ENCODE results near the gene SLC15A3. TPM values are rescaled to one million over a fixed set of nuclear protein-coding genes. Genes with fewer than 3 reads are reported as not detected.

SLC15A3 gene
- total RNA-seq, 1 donor from 2014 or later, result 1.3 TPM

DNA sequence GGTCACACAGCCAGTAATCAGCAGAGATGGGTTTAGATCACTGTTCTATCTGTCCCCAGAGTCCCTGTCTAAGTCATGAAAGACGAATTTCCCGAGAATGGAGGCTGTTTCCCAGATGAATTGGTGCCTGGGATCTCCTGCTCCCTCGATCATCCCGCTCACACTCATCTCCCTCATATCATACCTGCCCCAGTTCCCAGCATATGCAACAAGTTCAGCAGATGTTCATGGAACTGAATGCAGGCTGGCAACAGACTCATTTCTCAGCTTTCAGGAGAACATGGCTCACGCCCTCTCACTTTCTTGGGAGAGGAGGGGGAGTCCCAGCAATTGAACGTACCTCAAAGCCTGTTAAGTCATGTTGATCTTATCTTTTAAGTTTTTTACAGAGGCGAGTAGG is 41.6 kb upstream of the SLC15A3 start:
- DNase-seq (ENCODE audit: low read depth) (no peak), FAIRE-seq (no peak)
- TF ChIP-seq, protein P1, sequence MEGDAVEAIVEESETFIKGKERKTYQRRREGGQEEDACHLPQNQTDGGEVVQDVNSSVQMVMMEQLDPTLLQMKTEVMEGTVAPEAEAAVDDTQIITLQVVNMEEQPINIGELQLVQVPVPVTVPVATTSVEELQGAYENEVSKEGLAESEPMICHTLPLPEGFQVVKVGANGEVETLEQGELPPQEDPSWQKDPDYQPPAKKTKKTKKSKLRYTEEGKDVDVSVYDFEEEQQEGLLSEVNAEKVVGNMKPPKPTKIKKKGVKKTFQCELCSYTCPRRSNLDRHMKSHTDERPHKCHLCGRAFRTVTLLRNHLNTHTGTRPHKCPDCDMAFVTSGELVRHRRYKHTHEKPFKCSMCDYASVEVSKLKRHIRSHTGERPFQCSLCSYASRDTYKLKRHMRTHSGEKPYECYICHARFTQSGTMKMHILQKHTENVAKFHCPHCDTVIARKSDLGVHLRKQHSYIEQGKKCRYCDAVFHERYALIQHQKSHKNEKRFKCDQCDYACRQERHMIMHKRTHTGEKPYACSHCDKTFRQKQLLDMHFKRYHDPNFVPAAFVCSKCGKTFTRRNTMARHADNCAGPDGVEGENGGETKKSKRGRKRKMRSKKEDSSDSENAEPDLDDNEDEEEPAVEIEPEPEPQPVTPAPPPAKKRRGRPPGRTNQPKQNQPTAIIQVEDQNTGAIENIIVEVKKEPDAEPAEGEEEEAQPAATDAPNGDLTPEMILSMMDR (IDR thresholded peaks at IDR 0.05; ENCODE audit: insufficient read depth, low read length, severe bottlenecking), result no peak

DNA sequence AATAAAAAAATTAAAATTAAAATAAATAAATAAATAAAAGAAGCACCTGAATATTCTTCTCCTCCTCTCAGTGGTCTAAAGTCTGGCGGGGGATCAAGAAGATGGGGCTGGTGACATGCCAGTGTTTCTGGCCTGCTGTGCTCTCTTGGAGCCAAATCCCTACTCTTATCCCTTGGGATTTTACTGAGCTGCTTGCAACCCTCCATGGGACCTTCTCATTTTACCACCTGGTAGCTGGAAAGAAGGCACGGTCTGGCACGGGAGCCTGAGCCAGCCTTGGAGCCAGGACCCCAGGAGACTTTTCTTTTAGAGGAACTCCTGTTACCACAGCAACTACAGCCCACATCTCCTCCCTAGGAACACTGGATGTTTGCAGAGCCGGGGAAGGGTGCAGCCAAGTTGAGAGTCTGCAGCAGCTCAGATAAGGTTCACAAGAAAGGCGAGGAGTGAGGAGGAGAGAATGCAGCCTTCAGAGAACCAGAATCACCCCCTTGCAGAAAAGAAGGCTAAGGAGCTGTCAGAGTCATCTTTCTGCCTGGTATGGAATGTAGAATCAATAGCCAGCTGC is 41.0 kb upstream of the SLC15A3 start:
- Histone ChIP-seq H3K27me3 (ENCODE audit: control insufficient read depth, insufficient read depth, low read length) (peaks cover 3% of the 10 kb centered on the region), H3K4me3 (ENCODE audit: low read depth, low read length) (no peak overlapping the region), H3K36me3 (ENCODE audit: control insufficient read depth, insufficient read depth, low read length) (no peaks in the 10 kb centered on the region)
- TF ChIP-seq, protein P1 (IDR thresholded peaks at IDR 0.05; ENCODE audit: insufficient read depth, low read length, severe bottlenecking), result no peak
- FAIRE-seq (no peak), DNase-seq (ENCODE audit: low read depth) (no peak)

More for the DNA sequence above, 41.6 kb upstream of the SLC15A3 start:
- peaks cover 3% of the 10 kb centered on the region for H3K27me3 ChIP-seq (ENCODE audit: control insufficient read depth, insufficient read depth, low read length)
- H3K36me3 ChIP-seq (ENCODE audit: control insufficient read depth, insufficient read depth, low read length), result no peaks in the 10 kb centered on the region
- no peak overlapping the region for H3K4me3 ChIP-seq (ENCODE audit: low read depth, low read length)

DNA sequence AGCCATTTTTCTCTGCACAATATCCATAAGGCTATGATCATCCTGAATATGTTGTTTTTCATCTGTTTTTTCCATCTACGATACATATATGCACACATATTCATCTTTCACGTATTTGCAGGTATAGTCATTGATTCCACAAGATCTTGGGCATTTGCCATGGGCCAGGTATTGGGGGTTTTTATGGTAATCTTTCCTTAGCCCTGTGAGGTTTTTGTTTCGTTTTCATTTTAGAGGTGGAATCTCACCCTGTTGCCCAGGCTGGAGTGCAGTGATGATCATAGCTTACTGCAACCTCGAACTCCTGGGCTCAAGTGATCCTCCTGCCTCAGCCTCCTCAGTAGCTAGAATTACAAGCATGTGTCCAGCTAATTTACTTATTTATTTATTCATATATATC is 39.5 kb upstream of the SLC15A3 start:
- DNase-seq (ENCODE audit: low read depth) (no peak), FAIRE-seq (no peak)
- Histone ChIP-seq H3K36me3 (ENCODE audit: control insufficient read depth, insufficient read depth, low read length) (no peaks in the 10 kb centered on the region), H3K4me3 (ENCODE audit: low read depth, low read length) (no peak overlapping the region), H3K27me3 (ENCODE audit: control insufficient read depth, insufficient read depth, low read length) (peaks cover 3% of the 10 kb centered on the region)
- TF ChIP-seq, protein P1 (IDR thresholded peaks at IDR 0.05; ENCODE audit: insufficient read depth, low read length, severe bottlenecking), result no peak

DNA sequence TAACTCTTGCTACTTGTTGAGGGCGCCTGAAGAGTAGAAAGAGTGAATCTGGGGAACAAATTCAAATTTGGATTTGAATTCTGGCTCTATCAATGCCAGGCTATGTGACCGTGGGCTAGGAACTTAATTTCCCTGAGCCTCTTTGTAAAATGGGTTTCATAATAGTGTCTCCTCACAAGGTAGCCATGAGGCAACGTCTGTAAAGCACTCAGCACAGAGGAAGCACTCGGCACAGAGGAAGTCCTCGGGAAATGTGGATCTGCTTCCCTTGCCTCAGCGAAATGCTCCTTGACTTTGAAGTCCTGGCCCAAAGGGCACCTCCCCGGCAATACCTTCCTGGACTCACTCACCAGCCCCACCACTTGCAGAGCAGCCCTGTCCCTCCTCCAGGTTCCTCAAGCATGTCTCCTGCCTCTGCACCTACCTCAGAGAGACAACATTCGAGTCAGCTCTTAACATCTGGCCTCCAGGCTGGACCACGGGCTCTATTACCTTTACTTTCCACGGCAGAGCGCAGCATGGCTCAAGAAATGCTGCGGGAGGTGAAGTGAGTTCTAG is 37.2 kb upstream of the SLC15A3 start:
- TF ChIP-seq, protein P1 (IDR thresholded peaks at IDR 0.05; ENCODE audit: insufficient read depth, low read length, severe bottlenecking), result no peak
- Histone ChIP-seq H3K4me3 (ENCODE audit: low read depth, low read length) (no peak overlapping the region), H3K36me3 (ENCODE audit: control insufficient read depth, insufficient read depth, low read length) (no peaks in the 10 kb centered on the region), H3K27me3 (ENCODE audit: control insufficient read depth, insufficient read depth, low read length) (peaks cover 3% of the 10 kb centered on the region)
- DNase-seq (ENCODE audit: low read depth), result no peak
- FAIRE-seq, result no peak

DNA sequence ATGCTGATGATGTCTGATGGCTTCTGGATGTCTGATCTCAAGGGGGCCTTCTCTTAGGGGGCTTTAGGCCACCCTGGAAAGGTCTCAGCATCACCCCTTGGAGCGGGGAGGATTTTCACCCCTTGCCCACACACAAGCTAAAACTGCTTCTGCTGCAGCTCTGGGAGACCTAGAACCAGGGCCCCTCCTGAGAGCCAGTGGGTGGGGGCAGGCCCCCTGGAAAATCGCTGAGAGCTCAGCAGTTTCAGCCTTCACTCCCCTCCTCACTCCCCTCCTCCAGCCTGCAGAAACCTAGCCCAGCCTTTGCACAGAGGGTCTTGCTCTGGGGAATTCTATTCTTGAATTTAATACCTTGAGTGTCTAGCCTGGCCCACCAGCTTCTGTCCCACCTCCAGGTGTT is 36.7 kb upstream of the SLC15A3 start:
- no peak for FAIRE-seq
- TF ChIP-seq, protein P1 (IDR thresholded peaks at IDR 0.05; ENCODE audit: insufficient read depth, low read length, severe bottlenecking), result no peak
- no peak overlapping the region for H3K4me3 ChIP-seq (ENCODE audit: low read depth, low read length)
- H3K36me3 ChIP-seq (ENCODE audit: control insufficient read depth, insufficient read depth, low read length), result no peaks in the 10 kb centered on the region
- peaks cover 3% of the 10 kb centered on the region for H3K27me3 ChIP-seq (ENCODE audit: control insufficient read depth, insufficient read depth, low read length)
- no peak for DNase-seq (ENCODE audit: low read depth)

All from bronchial epithelial cell (primary cell).